ENCODE measurements around the gene C3orf20. TPM values are rescaled to one million over a fixed set of nuclear protein-coding genes. Genes with fewer than 3 reads are reported as not detected.

Gene C3orf20
- polyA plus RNA-seq, 1 donor from 2014 or later, result not detected

- no peak overlapping the region for H3K4me3 ChIP-seq (ENCODE audit: low read length)
- H3K9ac ChIP-seq (ENCODE audit: low read length), result no peak overlapping the region
- no peak overlapping the region for H2AFZ ChIP-seq (ENCODE audit: low read depth, low read length)
- no peaks in the 10 kb centered on the region for H3F3A ChIP-seq (ENCODE audit: insufficient read depth, low read length, poor library complexity, severe bottlenecking)
- no peaks in the 10 kb centered on the region for H3K9me2 ChIP-seq (ENCODE audit: insufficient read depth, low read length)
- no peaks in the 10 kb centered on the region for H4K20me1 ChIP-seq (ENCODE audit: insufficient read depth)
- no peak overlapping the region for H3K27ac ChIP-seq (ENCODE audit: low read length)
- peaks cover 44% of the 10 kb centered on the region for H3K27me3 ChIP-seq (ENCODE audit: insufficient read depth, low read depth, low read length)
- H3K79me2 ChIP-seq (replicated peaks; ENCODE audit: insufficient read depth, low read length), result no peaks in the 10 kb centered on the region
- no peaks in the 10 kb centered on the region for H3K36me3 ChIP-seq (ENCODE audit: insufficient read depth, low read length)
- H3K9me3 ChIP-seq (ENCODE audit: low read length), result no peaks in the 10 kb centered on the region
- TF ChIP-seq CTCF (IDR thresholded peaks at IDR 0.05; ENCODE audit: poor library complexity, severe bottlenecking), result no peak
- no peak for TF ChIP-seq REST (IDR thresholded peaks at IDR 0.05; ENCODE audit: borderline replicate concordance)
- no peak for TF ChIP-seq EZH2 (IDR thresholded peaks at IDR 0.05; ENCODE audit: borderline replicate concordance, insufficient read depth, low read length, poor library complexity, severe bottlenecking)
- TF ChIP-seq RAD21 (conservative IDR thresholded peaks at IDR 0.05), result no peak
- no peak for TF ChIP-seq EP300 (conservative IDR thresholded peaks at IDR 0.05; ENCODE audit: poor library complexity, severe bottlenecking)
- no peak for TF ChIP-seq POLR2AphosphoS5 (IDR thresholded peaks at IDR 0.05)
- TF ChIP-seq MXI1 (conservative IDR thresholded peaks at IDR 0.05; ENCODE audit: poor library complexity, severe bottlenecking), result no peak
- no peak for TF ChIP-seq SMC3 (conservative IDR thresholded peaks at IDR 0.05; ENCODE audit: poor library complexity)
- no peak for TF ChIP-seq TAF1 (IDR thresholded peaks at IDR 0.05; ENCODE audit: low read depth)
- H3K4me2 ChIP-seq (ENCODE audit: low read length), result no peak overlapping the region
Observed at GRCh38 chr3:14814411-14814871, 139.5 kb downstream of the C3orf20 start.

- Histone ChIP-seq H3K79me2 (replicated peaks; ENCODE audit: insufficient read depth, low read length) (no peaks in the 10 kb centered on the region), H3K36me3 (ENCODE audit: insufficient read depth, low read length) (no peaks in the 10 kb centered on the region), H3K27ac (ENCODE audit: low read length) (no peak overlapping the region), H3K9me3 (ENCODE audit: low read length) (no peaks in the 10 kb centered on the region), H3K9me2 (ENCODE audit: insufficient read depth, low read length) (no peaks in the 10 kb centered on the region), H3K9ac (ENCODE audit: low read length) (no peak overlapping the region), H4K20me1 (ENCODE audit: insufficient read depth) (no peaks in the 10 kb centered on the region), H3F3A (ENCODE audit: insufficient read depth, low read length, poor library complexity, severe bottlenecking) (no peaks in the 10 kb centered on the region), H2AFZ (ENCODE audit: low read depth, low read length) (no peak overlapping the region), H3K27me3 (ENCODE audit: insufficient read depth, low read depth, low read length) (peaks cover 27% of the 10 kb centered on the region), H3K4me3 (ENCODE audit: low read length) (no peak overlapping the region), H3K4me2 (ENCODE audit: low read length) (no peak overlapping the region)
- no peak for TF ChIP-seq EZH2 (IDR thresholded peaks at IDR 0.05; ENCODE audit: borderline replicate concordance, insufficient read depth, low read length, poor library complexity, severe bottlenecking)
- no peak for TF ChIP-seq MXI1 (conservative IDR thresholded peaks at IDR 0.05; ENCODE audit: poor library complexity, severe bottlenecking)
- TF ChIP-seq POLR2AphosphoS5 (IDR thresholded peaks at IDR 0.05), result no peak
- no peak for TF ChIP-seq TAF1 (IDR thresholded peaks at IDR 0.05; ENCODE audit: low read depth)
- TF ChIP-seq REST (IDR thresholded peaks at IDR 0.05; ENCODE audit: borderline replicate concordance), result no peak
Observed at GRCh38 chr3:14816359-14816758, 141.4 kb downstream of the C3orf20 start.

Data from neural cell (in vitro differentiated cells).